NCI-H524 (cell line): ENCODE measurements around the gene TBRG4.

Source experiments
- DNase-seq, 2 experiments: peaks; one replicate each; lab custom pipeline; 2025; lab: John Stamatoyannopoulos, UW

The TBRG4 gene

GRCh38 chr7:45143616-45144015 is 32.1 kb upstream of the TBRG4 start:
- DNase-seq: no peak

DNA sequence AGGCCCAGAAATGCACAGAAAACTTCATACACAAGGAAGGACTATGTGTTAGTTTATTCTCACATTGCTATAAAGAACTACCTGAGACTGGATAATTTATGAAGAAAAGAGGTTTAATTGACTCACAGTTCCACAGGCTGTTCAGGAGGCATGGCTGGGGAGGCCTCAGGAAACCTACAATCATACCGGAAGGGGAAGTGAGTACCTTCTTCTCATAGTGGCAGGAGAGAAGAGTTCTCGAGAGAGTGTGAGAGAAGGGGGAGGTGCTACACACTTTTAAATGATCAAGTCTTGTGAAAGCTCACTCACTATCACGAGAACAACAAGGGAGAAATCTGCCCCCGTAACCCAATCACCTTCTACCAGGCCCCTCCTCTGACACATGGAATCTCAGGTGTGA is 29.3 kb upstream of the TBRG4 start:
- no peak for DNase-seq

GRCh38 chr7:45138433-45139267 is 27.2 kb upstream of the TBRG4 start:
- no peak for DNase-seq

- peak; percentile 51 to 80 for DNase-seq
Measured at GRCh38 chr7:45136106-45137060, 24.9 kb upstream of the TBRG4 start.

- DNase-seq: no peak
Measured at GRCh38 chr7:45133877-45134276, 22.4 kb upstream of the TBRG4 start.

GRCh38 chr7:45133352-45133751 is 21.9 kb upstream of the TBRG4 start:
- DNase-seq: no peak

DNA sequence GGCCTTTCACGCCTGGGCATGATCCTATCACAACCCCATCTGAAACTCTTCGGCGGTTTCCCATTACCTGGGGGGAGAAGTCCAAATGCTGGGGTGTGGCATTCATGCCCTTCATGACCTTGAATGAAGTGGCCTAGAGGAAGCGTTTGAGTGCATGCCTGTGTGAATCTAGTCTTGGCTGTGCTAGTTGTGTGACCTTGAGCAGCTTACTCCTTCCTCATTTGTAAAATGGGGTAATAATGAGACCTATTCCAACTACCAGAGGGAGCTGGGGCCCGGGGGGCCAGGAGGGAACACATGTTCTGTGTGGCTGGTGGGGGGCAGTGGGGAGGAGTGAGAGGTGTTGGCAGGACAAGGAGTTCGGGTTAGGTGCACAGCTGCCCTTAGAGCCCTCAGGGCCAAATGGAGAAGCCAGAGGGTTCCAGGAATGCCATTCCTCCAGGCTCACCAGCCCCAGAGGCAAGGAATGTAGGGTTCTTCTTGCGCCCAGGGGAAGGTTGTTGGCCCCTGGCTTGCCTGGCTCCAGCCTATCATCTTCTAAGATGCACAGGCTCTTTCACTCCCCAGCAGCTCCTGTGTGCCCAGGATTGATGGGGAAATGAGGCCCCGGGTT is 21.3 kb upstream of the TBRG4 start:
- no peak for DNase-seq

DNA sequence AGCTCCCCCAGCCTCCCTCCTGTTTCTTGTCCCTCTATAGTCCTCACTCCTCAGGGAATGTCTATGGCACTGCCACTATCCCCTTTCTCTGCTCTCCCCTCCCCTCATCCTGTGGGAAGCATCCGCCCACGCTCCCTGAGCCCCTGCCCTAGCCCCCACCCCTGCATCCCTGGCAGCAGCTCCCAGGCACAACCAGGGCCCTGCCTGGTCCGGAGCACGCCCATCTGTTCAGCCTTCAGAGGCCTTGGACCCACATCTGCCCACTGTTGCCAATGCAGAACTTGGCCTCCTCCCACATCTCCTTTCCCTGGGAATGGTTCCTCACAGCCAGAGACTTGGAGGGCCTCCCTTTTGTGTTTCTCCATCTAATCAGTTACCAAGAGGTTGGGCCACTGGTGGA is 20.4 kb upstream of the TBRG4 start:
- DNase-seq: no peak

DNA sequence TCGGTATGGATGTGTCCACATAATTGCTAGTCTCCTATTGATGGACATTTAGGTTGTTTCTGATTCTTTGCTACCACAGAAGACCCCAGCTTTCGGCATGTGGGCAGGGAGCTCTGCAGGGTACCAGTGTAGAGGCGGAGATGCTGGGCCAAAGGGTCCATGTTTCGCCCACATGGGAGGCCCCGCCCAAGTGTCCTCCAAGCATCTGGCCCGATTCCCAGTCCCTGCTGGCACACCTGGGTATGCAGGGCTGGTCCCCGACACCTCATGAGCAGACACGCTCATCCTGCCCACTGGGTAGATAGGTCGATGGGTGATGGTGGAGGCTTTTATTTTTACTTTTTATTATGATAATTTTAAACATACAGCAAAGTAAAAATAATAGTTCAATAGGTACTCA is 19.4 kb upstream of the TBRG4 start:
- DNase-seq: no peak

- DNase-seq: no peak
Measured at GRCh38 chr7:45129906-45130305, 18.4 kb upstream of the TBRG4 start.

DNA sequence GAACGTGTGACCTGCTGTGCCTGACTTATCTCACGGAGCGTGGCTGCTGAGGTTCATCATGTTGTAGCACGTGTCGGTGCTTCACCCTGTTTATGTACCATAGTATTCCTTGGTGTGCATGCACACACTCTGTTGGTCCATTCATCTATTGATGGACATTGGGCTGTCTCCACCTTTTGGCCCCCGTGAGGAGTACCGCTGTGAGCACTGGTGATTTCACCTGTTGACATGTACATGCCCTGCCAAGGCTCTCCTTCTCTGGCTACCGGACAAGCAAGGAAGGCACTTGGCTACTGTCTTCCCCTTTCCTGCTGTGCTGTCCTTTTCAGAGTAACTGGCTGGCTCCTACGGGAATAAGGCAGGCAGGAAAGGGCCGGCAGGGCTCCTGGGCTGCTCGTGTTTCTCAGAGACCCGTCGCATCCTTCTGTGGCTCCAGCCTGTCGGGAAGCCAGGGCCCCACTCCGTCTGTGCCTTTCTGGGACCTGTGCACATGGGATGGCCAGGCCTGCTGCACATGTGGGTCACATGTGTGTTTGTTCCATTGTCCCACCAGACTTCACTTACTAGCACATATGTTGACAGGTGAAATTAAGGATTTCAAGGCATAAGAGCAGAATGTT is 17.8 kb upstream of the TBRG4 start:
- no peak for DNase-seq

GRCh38 chr7:45126920-45127319 is 15.4 kb upstream of the TBRG4 start:
- no peak for DNase-seq

GRCh38 chr7:45126201-45126600 is 14.7 kb upstream of the TBRG4 start:
- no peak for DNase-seq

DNA sequence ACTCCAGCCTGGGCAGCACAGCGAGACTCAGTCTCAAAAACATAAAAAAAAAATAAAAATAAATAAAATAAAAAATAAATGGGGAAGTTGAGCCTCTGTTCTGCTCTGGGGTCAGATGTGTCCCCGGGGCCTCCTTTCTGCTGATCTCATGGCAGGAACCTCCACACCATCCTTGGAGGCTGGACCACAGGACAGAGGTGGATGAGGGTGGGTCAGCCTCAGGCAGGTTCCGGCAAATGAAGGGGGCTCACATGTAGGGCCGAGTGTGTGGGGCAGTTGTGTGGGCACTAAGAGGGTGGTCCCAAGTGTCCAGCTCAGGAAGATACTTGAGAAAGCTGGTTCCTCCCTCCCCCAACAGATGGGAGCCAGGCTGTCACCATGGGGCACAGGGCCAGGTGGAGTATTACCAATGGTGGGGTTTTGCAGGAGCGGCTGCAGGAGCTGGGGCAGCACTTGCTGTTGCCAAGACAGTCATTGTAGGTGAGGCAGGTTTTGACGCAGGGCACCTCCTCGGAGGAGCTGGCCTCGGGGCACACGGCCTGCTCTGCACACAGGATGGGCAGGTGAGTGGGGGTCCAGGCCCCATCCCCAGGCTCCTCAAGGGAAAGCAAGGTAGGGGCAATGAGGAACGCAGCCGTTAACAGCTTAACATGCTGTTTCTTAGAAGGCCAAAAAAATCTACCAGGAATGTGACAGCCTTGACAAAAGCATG is 13.9 kb upstream of the TBRG4 start:
- DNase-seq: peak in 1 of 2 experiments; percentile 29

DNA sequence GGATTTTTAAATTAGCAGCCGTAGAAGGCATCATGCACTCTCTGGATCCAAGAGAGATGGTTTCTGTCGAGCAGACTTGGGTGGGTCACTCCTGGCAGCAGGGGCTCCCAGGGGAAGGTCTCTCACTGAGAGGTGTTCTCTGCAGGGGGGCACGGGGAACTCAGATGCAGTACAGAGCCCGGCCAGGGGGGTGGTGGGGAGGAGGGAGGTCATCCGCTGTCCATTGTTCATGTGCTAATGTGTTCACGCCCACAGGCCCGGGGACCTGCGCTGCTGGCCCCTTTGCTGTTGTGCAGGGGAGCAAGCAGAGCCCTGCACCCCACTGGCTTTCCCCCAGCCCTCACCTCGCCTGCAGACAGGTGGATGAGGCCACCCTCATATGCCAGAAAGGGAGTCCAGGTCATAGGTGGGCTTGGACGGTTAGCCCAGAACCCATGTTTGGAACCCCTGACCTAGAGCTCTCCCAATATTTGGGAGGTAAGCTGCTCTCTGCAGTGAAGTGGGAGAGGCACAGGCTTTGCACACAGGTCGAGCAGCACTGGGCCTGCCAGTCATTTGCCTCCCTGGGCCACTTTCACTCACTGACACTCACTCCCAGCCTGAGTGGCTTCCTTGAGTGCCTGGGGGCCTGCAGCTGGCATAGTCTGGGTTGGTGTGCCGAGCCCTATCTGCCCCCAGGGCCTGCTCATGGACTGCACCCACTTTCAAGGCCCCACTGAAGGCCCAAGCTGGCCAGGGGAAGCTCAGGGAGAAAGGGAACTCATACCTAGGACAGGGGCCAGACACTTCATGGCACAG is 12.6 kb upstream of the TBRG4 start:
- DNase-seq: no peak

- no peak for DNase-seq
Measured at GRCh38 chr7:45122975-45123860, 11.7 kb upstream of the TBRG4 start.

GRCh38 chr7:45119550-45119949 is 8.1 kb upstream of the TBRG4 start:
- DNase-seq: no peak

- DNase-seq: no peak
Measured at GRCh38 chr7:45118889-45119331, 7.4 kb upstream of the TBRG4 start.

DNA sequence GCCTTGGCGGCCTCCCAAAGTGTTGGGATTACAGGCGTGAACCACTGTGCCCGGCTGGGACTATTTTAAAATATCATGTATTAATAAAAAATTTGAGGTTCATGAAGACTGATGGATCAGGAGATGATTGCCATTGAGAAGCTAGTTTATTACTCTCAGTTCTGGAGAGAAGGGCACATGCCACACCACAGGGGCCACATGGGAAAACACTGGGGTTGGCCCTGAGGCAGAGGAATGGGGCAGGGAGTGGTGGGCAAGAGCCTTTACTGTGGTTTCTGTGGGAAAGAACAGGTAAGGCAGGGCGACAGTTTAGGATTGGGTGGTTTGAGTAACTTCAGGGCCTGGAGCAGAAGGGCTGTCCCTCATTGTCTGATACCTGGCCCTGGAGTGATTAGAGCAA is 6.8 kb upstream of the TBRG4 start:
- DNase-seq: no peak

- DNase-seq: no peak
Measured at GRCh38 chr7:45117582-45117981, 6.1 kb upstream of the TBRG4 start.
